GM23338 (cell line): ENCODE results near the gene FOXN1. TPM values are rescaled to one million over a fixed set of nuclear protein-coding genes. Genes with fewer than 3 reads are reported as not detected.

Experiments
- ATAC-seq: fragments of 200-7000 bp; cut with Tn5 transposase; 3 replicates; pipeline ENCODE4 v1.9.1; 2020
- DNase-seq: peaks from one replicate; pipeline ENCODE4 v3.0.0-alpha.2; 2015; ENCODE audit warnings: low spot score
- H2AFZ ChIP-seq: fragments of 200-600 bp; sonication (generic); 2 replicates; pipeline ENCODE4 v1.8.0; 2016; ENCODE audit warnings: antibody characterized with exemption, mild to moderate bottlenecking, moderate library complexity
- H3F3A ChIP-seq: fragments of 200-600 bp; sonication (generic); replicated peaks from 2 replicates; pipeline ENCODE4 v1.8.0; 2017; ENCODE audit warnings: antibody characterized with exemption, mixed run types, low read depth
- H3K27ac ChIP-seq: fragments of 200-600 bp; sonication (generic); 2 replicates; pipeline ENCODE4 v1.6.1; 2016; ENCODE audit warnings: low read depth
- H3K27me3 ChIP-seq: fragments of 200-600 bp; sonication (generic); 2 replicates; pipeline ENCODE4 v1.8.0; 2016; ENCODE audit warnings: mild to moderate bottlenecking, mixed run types, moderate library complexity; ENCODE audit not compliant: insufficient read depth
- H3K36me3 ChIP-seq: fragments of 200-600 bp; sonication (generic); 2 replicates; pipeline ENCODE4 v1.8.0; 2016; ENCODE audit warnings: mild to moderate bottlenecking; ENCODE audit not compliant: insufficient read depth
- H3K4me1 ChIP-seq: fragments of 200-600 bp; sonication (generic); 2 replicates; pipeline ENCODE4 v1.8.0; 2016; ENCODE audit warnings: mild to moderate bottlenecking, moderate library complexity; ENCODE audit not compliant: insufficient read depth
- H3K4me2 ChIP-seq: fragments of 200-600 bp; sonication (generic); 2 replicates; pipeline ENCODE4 v1.7.1; 2017; ENCODE audit warnings: mixed run types
- H3K4me3 ChIP-seq: fragments of 200-600 bp; sonication (generic); 2 replicates; pipeline ENCODE4 v1.6.1; 2016; ENCODE audit warnings: mixed run types
- H3K79me2 ChIP-seq: fragments of 200-600 bp; sonication (generic); replicated peaks from 2 replicates; pipeline ENCODE4 v1.8.0; 2017; ENCODE audit warnings: mild to moderate bottlenecking; ENCODE audit not compliant: insufficient read depth
- H3K9me2 ChIP-seq: fragments of 200-600 bp; sonication (generic); 2 replicates; pipeline ENCODE4 v1.8.0; 2017; ENCODE audit not compliant: insufficient read depth
- H4K20me1 ChIP-seq: fragments of 200-600 bp; sonication (generic); replicated peaks from 2 replicates; pipeline ENCODE4 v1.8.0; 2017; ENCODE audit warnings: mild to moderate bottlenecking; ENCODE audit not compliant: insufficient read depth
- H3K27ac Mint-ChIP-seq: 2 replicates; pipeline ENCODE4 v1.8.0; 2020; ENCODE audit warnings: inconsistent platforms, mild to moderate bottlenecking, moderate library complexity, mixed read lengths
- H3K27me3 Mint-ChIP-seq: 3 replicates; pipeline ENCODE4 v1.8.0; 2022; ENCODE audit warnings: low read depth, mild to moderate bottlenecking, moderate library complexity, mixed read lengths, inconsistent platforms; ENCODE audit not compliant: insufficient read depth, poor library complexity
- H3K36me3 Mint-ChIP-seq: 3 replicates; pipeline ENCODE4 v1.8.0; 2021; ENCODE audit warnings: low read depth, mild to moderate bottlenecking, inconsistent platforms, moderate library complexity, mixed read lengths
- H3K4me1 Mint-ChIP-seq: 3 replicates; pipeline ENCODE4 v1.8.0; 2020; ENCODE audit warnings: mild to moderate bottlenecking, inconsistent platforms, mixed read lengths
- H3K4me3 Mint-ChIP-seq: 3 replicates; pipeline ENCODE4 v1.8.0; 2021; ENCODE audit warnings: moderate library complexity, mild to moderate bottlenecking, inconsistent platforms, mixed read lengths
- H3K9me3 Mint-ChIP-seq: 3 replicates; pipeline ENCODE4 v1.8.0; 2020; ENCODE audit warnings: moderate library complexity, mild to moderate bottlenecking, inconsistent platforms, mixed read lengths
- CREB1 ChIP-seq: fragments of 250-450 bp; sonication (Bioruptor Pico); IDR thresholded peaks from 2 replicates; pipeline ENCODE4 v1.5.0; 2020; ENCODE audit warnings: low read depth, mild to moderate bottlenecking, moderate library complexity
- CTCF ChIP-seq, 2 experiments: fragments of 200-600 bp in 1 of 2; sonication (generic) in 1 of 2; conservative IDR thresholded peaks; 2 replicates each; pipeline versions ENCODE4 v1.5.1 to v1.6.1; 2016 to 2017; ENCODE audit warnings: antibody characterized with exemption in 2 of 2, low read depth in 2 of 2, mild to moderate bottlenecking in 2 of 2, moderate library complexity in 1 of 2
- ETS1 ChIP-seq: IDR thresholded peaks from 2 replicates; pipeline ENCODE4 v1.6.1; 2016; ENCODE audit warnings: antibody characterized with exemption
- EZH2 ChIP-seq: fragments of 200-600 bp; sonication (generic); IDR thresholded peaks from one replicate; pipeline ENCODE4 v1.8.0; 2017; ENCODE audit warnings: antibody characterized with exemption, mild to moderate bottlenecking, low read depth; ENCODE audit not compliant: unreplicated experiment
- JUNB ChIP-seq: IDR thresholded peaks from one replicate; pipeline ENCODE4 v1.6.1; 2016; ENCODE audit warnings: antibody characterized with exemption; ENCODE audit not compliant: unreplicated experiment
- NANOG ChIP-seq: IDR thresholded peaks from 2 replicates; pipeline ENCODE4 v1.6.1; 2016; ENCODE audit warnings: antibody characterized with exemption, borderline replicate concordance
- REST ChIP-seq: IDR thresholded peaks from one replicate; pipeline ENCODE4 v1.6.1; 2018; ENCODE audit warnings: antibody characterized with exemption; ENCODE audit not compliant: unreplicated experiment
- ZNF114 ChIP-seq: fragments of 250-450 bp; sonication (Bioruptor Pico); IDR thresholded peaks from 2 replicates; pipeline ENCODE4 v1.5.0; 2020; ENCODE audit warnings: mild to moderate bottlenecking, moderate library complexity
- ZNF462 ChIP-seq: fragments of 250-450 bp; sonication (Bioruptor Pico); IDR thresholded peaks from 2 replicates; pipeline ENCODE4 v1.5.0; 2020; ENCODE audit warnings: mild to moderate bottlenecking, moderate library complexity
- polyA plus RNA-seq: library from polyadenylated mRNA; unstranded; fragments of >200 nt; fragmentation: Nextera tagmentation; extraction: Ambion mirVana; gene quantifications from 2 replicates; pipeline ENCODE4 v1.2.1, GENCODE V29; 2016
- total RNA-seq: library from RNA; depleted of rRNA; stranded (reverse); fragments of >200 nt; shearing (Covaris generic); gene quantifications from 2 replicates; pipeline ENCODE4 v1.2.3, GENCODE V29; 2014

The FOXN1 gene
- total and polyA plus RNA-seq, 2 experiments from 2014 or later, result not detected

- TF ChIP-seq CTCF (conservative IDR thresholded peaks at IDR 0.05; ENCODE audit: low read depth in 2 of 2), result no peak; a peak in 1 of 4 replicates
These were observed 32.6 kb upstream of the FOXN1 start, which contains the start of gene SLC13A2 (continued) for GRCh38 chr17:28473542-28473941.

- Mint-ChIP-seq H3K36me3 (no peaks in the 10 kb centered on the region), H3K27me3 (peaks cover 12% of the 10 kb centered on the region), H3K4me3 (no peak overlapping the region), H3K27ac (no peak overlapping the region), H3K9me3 (no peaks in the 10 kb centered on the region), H3K4me1 (peaks cover 6% of the 10 kb centered on the region)
- Histone ChIP-seq H3K4me2 (no peak overlapping the region), H3K27me3 (no peaks in the 10 kb centered on the region), H4K20me1 (no peaks in the 10 kb centered on the region), H3K4me3 (no peak overlapping the region), H3K36me3 (no peaks in the 10 kb centered on the region), H3K4me1 (no peaks in the 10 kb centered on the region), H3K9me2 (no peaks in the 10 kb centered on the region), H3K27ac (no peak overlapping the region), H3K79me2 (no peaks in the 10 kb centered on the region), H2AFZ (peak overlapping the region; percentile 88; the same call in 1 of the 2 replicates), H3F3A (no peaks in the 10 kb centered on the region)
- DNase-seq (no peak), ATAC-seq (no peak)
- TF ChIP-seq ZNF114, result no peak
- no peak for TF ChIP-seq EZH2
- TF ChIP-seq ETS1, result no peak
- no peak for TF ChIP-seq ZNF462 (CRISPR knock-in tag)
- TF ChIP-seq JUNB, result no peak
- TF ChIP-seq CREB1, result no peak
- no peak for TF ChIP-seq REST
- no peak for TF ChIP-seq NANOG
These were observed 32.0 kb upstream of the FOXN1 start for GRCh38 chr17:28474111-28474531.
